Mucosa of rectum (tissue), 2 donors: Measurements from ENCODE around the gene ABR.

Source experiments
- H3K27ac ChIP-seq, 2 donors: one replicate each; pipeline ENCODE4 v1.7.0; 2013; ENCODE audit warnings: inconsistent platforms in 2 of 2, low read depth in 2 of 2, low read length in 2 of 2
- H3K27me3 ChIP-seq, 2 donors: one replicate each; pipeline ENCODE4 v1.7.0; 2013; ENCODE audit warnings: low read length in 2 of 2; ENCODE audit not compliant: control insufficient read depth in 2 of 2, insufficient read depth in 2 of 2
- H3K36me3 ChIP-seq, 2 donors: one replicate each; pipeline ENCODE4 v1.7.0; 2013; ENCODE audit warnings: low read length in 2 of 2; ENCODE audit not compliant: control insufficient read depth in 2 of 2, insufficient read depth in 2 of 2
- H3K4me1 ChIP-seq, 2 donors: one replicate each; pipeline ENCODE4 v1.7.0; 2013; ENCODE audit warnings: low read length in 2 of 2, mild to moderate bottlenecking in 1 of 2; ENCODE audit not compliant: control insufficient read depth in 2 of 2, insufficient read depth in 2 of 2
- H3K4me3 ChIP-seq, 2 donors: one replicate each; pipeline ENCODE4 v1.7.0; 2013; ENCODE audit warnings: low read length in 2 of 2
- H3K9ac ChIP-seq, 2 donors: one replicate each; pipeline ENCODE4 v1.7.0; 2013; ENCODE audit warnings: low read length in 2 of 2, low read depth in 1 of 2, mild to moderate bottlenecking in 1 of 2
- H3K9me3 ChIP-seq, 2 donors: one replicate each; pipeline ENCODE4 v1.7.0; 2013; ENCODE audit warnings: low read length in 2 of 2; ENCODE audit not compliant: control insufficient read depth in 2 of 2
- donor health status: healthy.
- donor health status: Normal muscosa, but diverticular disease.

ABR gene

GRCh38 chr17:964876-965275 lies 214.9 kb downstream of the ABR start:
- peaks cover 5 to 8% of the 10 kb centered on the region in 2 donors for H3K27me3 ChIP-seq
- H3K9ac ChIP-seq: no peak overlapping the region
- no peaks in the 10 kb centered on the region for H3K4me1 ChIP-seq
- no peak overlapping the region for H3K27ac ChIP-seq
- no peaks in the 10 kb centered on the region for H3K9me3 ChIP-seq
- no peaks in the 10 kb centered on the region for H3K36me3 ChIP-seq
- no peak overlapping the region for H3K4me3 ChIP-seq

- Histone ChIP-seq H3K9ac (no peak overlapping the region), H3K36me3 (no peaks in the 10 kb centered on the region), H3K4me1 (no peaks in the 10 kb centered on the region), H3K27me3 (peaks cover 0 to 4% of the 10 kb centered on the region in 2 donors), H3K9me3 (no peaks in the 10 kb centered on the region), H3K27ac (no peak overlapping the region), H3K4me3 (no peak overlapping the region)
Measured at GRCh38 chr17:962670-963069, 217.1 kb downstream of the ABR start.

- Histone ChIP-seq H3K9ac (no peak overlapping the region), H3K4me3 (no peak overlapping the region), H3K27ac (no peak overlapping the region), H3K36me3 (no peaks in the 10 kb centered on the region), H3K9me3 (no peaks in the 10 kb centered on the region), H3K4me1 (no peaks in the 10 kb centered on the region), H3K27me3 (peaks cover 0 to 4% of the 10 kb centered on the region in 2 donors)
Measured at GRCh38 chr17:962166-962565, 217.6 kb downstream of the ABR start.

GRCh38 chr17:958712-959451 lies 220.9 kb downstream of the ABR start:
- Histone ChIP-seq H3K27ac (no peak overlapping the region), H3K4me1 (no peaks in the 10 kb centered on the region), H3K36me3 (no peaks in the 10 kb centered on the region), H3K4me3 (no peak overlapping the region), H3K9me3 (no peaks in the 10 kb centered on the region), H3K27me3 (peaks cover 0 to 4% of the 10 kb centered on the region in 2 donors), H3K9ac (no peak overlapping the region)

- no peak overlapping the region for H3K9ac ChIP-seq
- H3K4me1 ChIP-seq: no peaks in the 10 kb centered on the region
- H3K36me3 ChIP-seq: no peaks in the 10 kb centered on the region
- no peak overlapping the region for H3K27ac ChIP-seq
- no peaks in the 10 kb centered on the region for H3K9me3 ChIP-seq
- peaks cover 0 to 4% of the 10 kb centered on the region in 2 donors for H3K27me3 ChIP-seq
- H3K4me3 ChIP-seq: no peak overlapping the region
Measured at GRCh38 chr17:957856-958421, 221.8 kb downstream of the ABR start.

- Histone ChIP-seq H3K4me1 (peaks cover 0 to under 1% of the 10 kb centered on the region in 2 donors), H3K9ac (no peak overlapping the region), H3K9me3 (no peaks in the 10 kb centered on the region), H3K27ac (no peak overlapping the region), H3K4me3 (no peak overlapping the region), H3K36me3 (no peaks in the 10 kb centered on the region), H3K27me3 (no peaks in the 10 kb centered on the region)
Measured at GRCh38 chr17:956905-957304, 222.9 kb downstream of the ABR start.

GRCh38 chr17:954431-955164 lies 225.2 kb downstream of the ABR start:
- no peaks in the 10 kb centered on the region for H3K36me3 ChIP-seq
- H3K27ac ChIP-seq: peak overlapping the region in 1 of 2 donors; percentile 23
- H3K27me3 ChIP-seq: no peaks in the 10 kb centered on the region
- no peak overlapping the region for H3K9ac ChIP-seq
- H3K9me3 ChIP-seq: no peaks in the 10 kb centered on the region
- peaks cover 0 to 2% of the 10 kb centered on the region in 2 donors for H3K4me1 ChIP-seq
- no peak overlapping the region for H3K4me3 ChIP-seq

GRCh38 chr17:953767-954166 lies 226.0 kb downstream of the ABR start:
- H3K4me1 ChIP-seq: peaks cover 0 to 2% of the 10 kb centered on the region in 2 donors
- H3K9me3 ChIP-seq: no peaks in the 10 kb centered on the region
- no peak overlapping the region for H3K27ac ChIP-seq

More at GRCh38 chr17:953767-954166, 226.0 kb downstream of the ABR start:
- no peak overlapping the region for H3K4me3 ChIP-seq
- no peak overlapping the region for H3K9ac ChIP-seq
- no peaks in the 10 kb centered on the region for H3K36me3 ChIP-seq
- H3K27me3 ChIP-seq: no peaks in the 10 kb centered on the region
